IMR-90 (cell line): ENCODE measurements around the gene HUNK. TPM values are rescaled to one million over a fixed set of nuclear protein-coding genes. Genes with fewer than 3 reads are reported as not detected.

Source experiments
- ATAC-seq: fragments of 200-7000 bp; cut with Tn5 transposase; 2 replicates; pipeline ENCODE4 v1.9.1; 2020; ENCODE audit warnings: low read depth, mild to moderate bottlenecking, moderate library complexity
- Bru-seq: library from RNA; stranded (reverse); fragments of 400-500 nt; gene quantifications from one replicate; lab custom pipeline; 2021; lab: Mats Ljungman, UMichigan
- BruChase-seq, 2 experiments: library from RNA; stranded (reverse); fragments of 400-500 nt; gene quantifications; one replicate each; lab custom pipeline; 2021; lab: Mats Ljungman, UMichigan
- BruUV-seq: library from RNA; stranded (reverse); fragments of 400-500 nt; replicated peaks from 2 replicates; lab custom pipeline; 2021; lab: Mats Ljungman, UMichigan
- CTCF ChIA-PET: fragments of 300-600 bp; formaldehyde crosslinking; extraction: SDS; loops from one replicate; lab custom pipeline; 2021; ENCODE audit warnings: antibody characterized with exemption; lab: Yijun Ruan, JAX
- POLR2A ChIA-PET: fragments of 300-600 bp; sonication (Branson Sonifier 250); formaldehyde crosslinking; loops from one replicate; lab custom pipeline; 2022; ENCODE audit warnings: antibody characterized with exemption; ENCODE audit not compliant: unreplicated experiment; lab: Charles Lee
- DNase-seq: peaks from one replicate; pipeline ENCODE4 v3.0.0; 2013
- H2AFZ ChIP-seq: replicated peaks from 2 replicates; pipeline ENCODE3; 2013; ENCODE audit warnings: low read length, mild to moderate bottlenecking; ENCODE audit not compliant: poor library complexity
- H2AK5ac ChIP-seq: 2 replicates; pipeline ENCODE4 v1.6.1; 2013; ENCODE audit warnings: low read depth, low read length, inconsistent platforms
- H2AK9ac ChIP-seq: replicated peaks from 2 replicates; pipeline ENCODE3; 2013; ENCODE audit warnings: mild to moderate bottlenecking, low read depth, low read length, moderate library complexity; ENCODE audit not compliant: poor library complexity
- H2BK120ac ChIP-seq: 2 replicates; pipeline ENCODE4 v1.6.1; 2013; ENCODE audit warnings: low read depth, low read length, inconsistent platforms
- H2BK15ac ChIP-seq: 3 replicates; pipeline ENCODE4 v1.6.1; 2013; ENCODE audit warnings: low read depth, low read length, inconsistent platforms
- H2BK20ac ChIP-seq: 2 replicates; pipeline ENCODE4 v1.6.1; 2013; ENCODE audit warnings: low read depth, mild to moderate bottlenecking, inconsistent platforms, low read length, moderate library complexity
- H2BK5ac ChIP-seq: 2 replicates; pipeline ENCODE4 v1.6.1; 2013; ENCODE audit warnings: mild to moderate bottlenecking, low read depth, low read length, inconsistent platforms; ENCODE audit not compliant: poor library complexity, severe bottlenecking
- H3K14ac ChIP-seq: replicated peaks from 2 replicates; pipeline ENCODE4 v1.6.1; 2013; ENCODE audit warnings: low read depth, low read length, inconsistent platforms
- H3K18ac ChIP-seq: 2 replicates; pipeline ENCODE4 v1.6.1; 2013; ENCODE audit warnings: low read depth, low read length, control low read depth
- H3K23ac ChIP-seq: 2 replicates; pipeline ENCODE4 v1.6.1; 2013; ENCODE audit warnings: low read depth, low read length, inconsistent platforms
- H3K27ac ChIP-seq: 2 replicates; pipeline ENCODE4 v1.5.1; 2013; ENCODE audit warnings: mild to moderate bottlenecking, control low read depth, low read length; ENCODE audit not compliant: insufficient read depth
- H3K27me3 ChIP-seq: 2 replicates; pipeline ENCODE4 v1.6.1; 2013; ENCODE audit warnings: low read length; ENCODE audit not compliant: control insufficient read depth, insufficient read depth
- H3K36me3 ChIP-seq: 2 replicates; pipeline ENCODE4 v1.6.1; 2013; ENCODE audit warnings: low read length, mixed read lengths; ENCODE audit not compliant: control insufficient read depth, insufficient read depth
- H3K4ac ChIP-seq: 2 replicates; pipeline ENCODE4 v1.6.1; 2013; ENCODE audit warnings: low read depth, low read length, inconsistent platforms
- H3K4me1 ChIP-seq: 2 replicates; pipeline ENCODE4 v1.6.1; 2013; ENCODE audit warnings: low read length, mixed read lengths; ENCODE audit not compliant: control insufficient read depth, insufficient read depth
- H3K4me2 ChIP-seq: 2 replicates; pipeline ENCODE4 v1.6.1; 2013; ENCODE audit warnings: low read depth, mild to moderate bottlenecking, control low read depth, low read length, moderate library complexity
- H3K4me3 ChIP-seq: 2 replicates; pipeline ENCODE4 v1.5.1; 2013; ENCODE audit warnings: low read depth, mild to moderate bottlenecking, control low read depth, low read length, moderate library complexity; ENCODE audit not compliant: insufficient read depth
- H3K56ac ChIP-seq: 2 replicates; pipeline ENCODE4 v1.6.1; 2013; ENCODE audit warnings: low read length, inconsistent platforms; ENCODE audit not compliant: insufficient read depth; ENCODE audit errors: extremely low read depth
- H3K79me1 ChIP-seq, 2 experiments: 2 replicates each; pipeline ENCODE4 v1.6.1; 2013; ENCODE audit warnings: low read length in 2 of 2, inconsistent platforms in 1 of 2, low read depth in 1 of 2
- H3K9ac ChIP-seq: 2 replicates; pipeline ENCODE4 v1.6.1; 2013; ENCODE audit warnings: low read depth, low read length, control low read depth
- H3K9me1 ChIP-seq: 2 replicates; pipeline ENCODE4 v1.6.1; 2013; ENCODE audit warnings: low read length, inconsistent platforms; ENCODE audit not compliant: insufficient read depth
- H3K9me3 ChIP-seq: 2 replicates; pipeline ENCODE4 v1.6.1; 2013; ENCODE audit warnings: low read length; ENCODE audit not compliant: control insufficient read depth, insufficient read depth
- H4K20me1 ChIP-seq: 2 replicates; pipeline ENCODE4 v1.6.1; 2013; ENCODE audit warnings: low read length, inconsistent platforms; ENCODE audit not compliant: insufficient read depth
- H4K5ac ChIP-seq: 2 replicates; pipeline ENCODE4 v1.6.1; 2013; ENCODE audit warnings: mild to moderate bottlenecking, low read depth, low read length, control low read depth
- H4K8ac ChIP-seq, 2 experiments: 2 replicates each; pipeline ENCODE4 v1.6.1; 2013; ENCODE audit warnings: low read depth in 2 of 2, low read length in 2 of 2, control low read depth in 1 of 2, inconsistent platforms in 1 of 2
- H4K91ac ChIP-seq: 2 replicates; pipeline ENCODE4 v1.6.1; 2013; ENCODE audit warnings: low read depth, low read length, inconsistent platforms; ENCODE audit not compliant: insufficient read depth
- CHD1 ChIP-seq: IDR thresholded peaks from 2 replicates; pipeline ENCODE4 v1.6.1; 2012; ENCODE audit warnings: low read depth, low read length, improper control_type of control experiment
- CTCF ChIP-seq: conservative IDR thresholded peaks from 2 replicates; pipeline ENCODE4 v1.5.1; 2012; ENCODE audit warnings: mild to moderate bottlenecking, low read depth, low read length, improper control_type of control experiment
- FOS ChIP-seq: fragments of 150-350 bp; IDR thresholded peaks from 2 replicates; pipeline ENCODE4 v1.6.1; 2016; ENCODE audit warnings: low read depth, low read length
- MAZ ChIP-seq: IDR thresholded peaks from 2 replicates; pipeline ENCODE4 v1.6.1; 2012; ENCODE audit warnings: low read depth, mild to moderate bottlenecking, low read length, improper control_type of control experiment, moderate library complexity, borderline replicate concordance
- NFE2L2 ChIP-seq: fragments of 150-350 bp; IDR thresholded peaks from 2 replicates; pipeline ENCODE4 v1.6.1; 2016; ENCODE audit warnings: low read depth, mild to moderate bottlenecking, low read length
- POLR2A ChIP-seq: IDR thresholded peaks from 2 replicates; pipeline ENCODE4 v1.6.1; 2012; ENCODE audit warnings: mild to moderate bottlenecking, low read depth, low read length
- RAD21 ChIP-seq: IDR thresholded peaks from 2 replicates; pipeline ENCODE4 v1.6.1; 2012; ENCODE audit warnings: low read length, improper control_type of control experiment
- RCOR1 ChIP-seq: IDR thresholded peaks from 2 replicates; pipeline ENCODE4 v1.6.1; 2012; ENCODE audit warnings: mild to moderate bottlenecking, low read length, improper control_type of control experiment; ENCODE audit not compliant: insufficient replicate concordance
- SMC3 ChIP-seq: fragments of 150-350 bp; IDR thresholded peaks from 2 replicates; pipeline ENCODE4 v1.6.1; 2016; ENCODE audit warnings: low read depth, mild to moderate bottlenecking, antibody characterized with exemption, low read length, moderate library complexity
- USF2 ChIP-seq: fragments of 150-350 bp; IDR thresholded peaks from 2 replicates; pipeline ENCODE4 v1.6.1; 2017; ENCODE audit warnings: mild to moderate bottlenecking, antibody characterized with exemption, low read length, low read depth
- WGBS, 2 experiments: methylation state at CpG; one replicate each; pipeline versions ENCODE4 v1.1.5 to v1.1.7; 2013; ENCODE audit warnings: missing lambda C conversion rate in 2 of 2; ENCODE audit not compliant: insufficient read length in 1 of 2; ENCODE audit errors: extremely low coverage in 2 of 2; 5-methylcytosine and 5-hydroxymethylcytosine counted together
- dilution Hi-C: fragments of 300-500 bp; cut with HindIII; formaldehyde crosslinking; loops from one replicate; pipeline ENCODE4 v1.14.3; 2018; ENCODE audit warnings: low sequenced_read_pairs; ENCODE audit not compliant: unreplicated experiment
- in situ Hi-C: fragments of 300-500 bp; cut with MboI; formaldehyde crosslinking; loops from 3 replicates; pipeline ENCODE4 v1.14.3; 2019; ENCODE audit warnings: low sequenced_read_pairs, inconsistent platforms, mixed read lengths
- intact Hi-C: fragments of 100-400 bp; cut with micrococcal nuclease; formaldehyde crosslinking; loops from 2 replicates; pipeline ENCODE4 v1.10.0; 2022
- long read RNA-seq: library from polyadenylated mRNA; unstranded; transcript quantifications from one replicate; pipeline ENCODE4 v2.0.0, GENCODE V29; 2021; ENCODE audit not compliant: unreplicated experiment
- polyA plus RNA-seq, 3 experiments: library from polyadenylated mRNA; depleted of rRNA; stranded (reverse); fragments of >200 nt; gene quantifications; 2 replicates each; pipeline ENCODE4 v1.2.3, GENCODE V29; 2012; ENCODE audit warnings: low replicate concordance in 1 of 3
- total RNA-seq: library from RNA; depleted of rRNA; stranded (reverse); fragments of >200 nt; gene quantifications from 2 replicates; pipeline ENCODE4 v1.2.3, GENCODE V29; 2012; rRNA removed

HUNK gene
- total RNA-seq = 1.1 and 2.0 TPM in 2 replicates
- 1.0 and 1.3 TPM in 2 replicates for polyA plus RNA-seq (2012; rRNA removed)
- polyA plus RNA-seq (2012; cell fraction: cytosol; rRNA removed) = 0.58 and 0.60 TPM in 2 replicates
- 0.52 and 0.96 TPM in 2 replicates for polyA plus RNA-seq (2012; cell fraction: nucleus; rRNA removed; ENCODE audit: low replicate concordance)
- Bru-seq, nascent RNA = percentile 52 among the genes with signal in this experiment
- BruChase-seq, experiment 1, labeled RNA remaining after a 6-hour chase = percentile 47 among the genes with signal in this experiment
- percentile 48 among the genes with signal in this experiment for BruChase-seq, experiment 2, labeled RNA remaining after a 2-hour chase
- long read RNA-seq, partial matches to known transcripts = 1 of 3 reads
- long read RNA-seq, other reads (novel, unspliced or antisense) = 2 of 3 reads

- Histone ChIP-seq H3K9me1 (no peaks in the 10 kb centered on the region), H3K27ac (peak within 1 kb of the TSS; percentile 75), H4K91ac (no peak within 1 kb of the TSS; the same call in 1 of the 2 replicates), H4K20me1 (0 out of 2 replicates have a peak, but pooled peaks cover 4% of the 10 kb centered on the region), H2AFZ (peak within 1 kb of the TSS; percentile 89), H3K79me1 (peaks cover 0 to 20% of the 10 kb centered on the region in 2 experiments; a peak in 1 of 4 replicates), H4K8ac (peak within 1 kb of the TSS in 1 of 2 experiments; percentile 49; a peak in 1 of 4 replicates), H2BK20ac (peak within 1 kb of the TSS; percentile 6; the same call in 1 of the 2 replicates), H3K36me3 (no peaks in the 10 kb centered on the region), H3K4me1 (peaks cover 4% of the 10 kb centered on the region; the same call in 1 of the 2 replicates), H2AK5ac (no peak within 1 kb of the TSS; the same call in 1 of the 2 replicates), H3K27me3 (peaks cover 12% of the 10 kb centered on the region), H3K14ac (no peak within 1 kb of the TSS; the same call in 1 of the 2 replicates), H4K5ac (peak within 1 kb of the TSS; percentile 30; the same call in 1 of the 2 replicates), H2AK9ac (peak within 1 kb of the TSS; percentile 59), H3K18ac (peak within 1 kb of the TSS; percentile 38; the same call in 1 of the 2 replicates), H2BK5ac (no peak within 1 kb of the TSS), H2BK120ac (peak within 1 kb of the TSS; percentile 66), H3K9ac (peak within 1 kb of the TSS; percentile 84), H3K4me3 (peak within 1 kb of the TSS; percentile 89), H3K23ac (peak within 1 kb of the TSS; percentile 41), H3K4me2 (peak within 1 kb of the TSS; percentile 81), H3K4ac (peak within 1 kb of the TSS; percentile 70; the same call in 1 of the 2 replicates), H3K9me3 (no peaks in the 10 kb centered on the region), H2BK15ac (no peak within 1 kb of the TSS), H3K56ac (no peak within 1 kb of the TSS)
- intact Hi-C loops = loop anchor here (1.0 kb wide), 1 partner anchor 386 kb away; no protein-coding TSS in a partner anchor
- DNase-seq = peak; percentile 54
- WGBS, 2 experiments = 0% methylated on average over 23 of the region's 74 CpGs; no CpG with 5 or more reads in 1 of the 2 experiments
- in situ Hi-C loops = no loop called here
- ChIA-PET POLR2A (no interaction called here), CTCF (interaction anchor here (0.9 to 1.9 kb wide), 4 partner anchors 68 to 390 kb away, joined by 3 to 6 read pairs (median 4); no protein-coding TSS in a partner anchor)
- no TSS peak for BruUV-seq
- dilution Hi-C loops = no loop called here
- ATAC-seq = peak; percentile 69
- no peak for TF ChIP-seq USF2
- no peak for TF ChIP-seq POLR2A
- no peak for TF ChIP-seq FOS
- 0 out of 2 replicates have a peak, but pooled peaks have one; percentile 25 for TF ChIP-seq SMC3
- no peak for TF ChIP-seq MAZ
- TF ChIP-seq RAD21 = peak; percentile 52
- TF ChIP-seq CHD1 = no peak
- no peak for TF ChIP-seq RCOR1
- TF ChIP-seq NFE2L2 = no peak
- peak; percentile 43 for TF ChIP-seq CTCF
These were observed at the start of gene HUNK for GRCh38 chr21:31872452-31873274. Gene HUNK (plus strand): TSS chr21:31873020. CDS start chr21:31873675, 655 bp downstream.
